ENCODE data around the gene TUSC2.

Gene TUSC2

GRCh38 chr3:50327943-50328691, at the start of gene TUSC2:
Gene TUSC2 (minus strand): TSS chr3:50328223. CDS start chr3:50328099, 124 bp downstream.
- peak; percentile 95 for DNase-seq

GRCh38 chr3:50375258-50375931, 47.4 kb upstream of the TUSC2 start:
- no peak for DNase-seq

- DNase-seq = no peak
These were observed 46.6 kb upstream of the TUSC2 start for GRCh38 chr3:50374363-50375257.

GRCh38 chr3:50373146-50374051, 45.4 kb upstream of the TUSC2 start:
- DNase-seq = no peak

- DNase-seq = no peak
These were observed 44.3 kb upstream of the TUSC2 start for GRCh38 chr3:50372349-50372748.

- DNase-seq = no peak
These were observed 43.2 kb upstream of the TUSC2 start for GRCh38 chr3:50371133-50371685.

GRCh38 chr3:50370594-50370993, 42.6 kb upstream of the TUSC2 start:
- DNase-seq = no peak

- DNase-seq = no peak
These were observed 41.1 kb upstream of the TUSC2 start for GRCh38 chr3:50369012-50369670.

GRCh38 chr3:50365842-50366220, 37.8 kb upstream of the TUSC2 start:
- DNase-seq = no peak

- no peak for DNase-seq
These were observed 37.2 kb upstream of the TUSC2 start for GRCh38 chr3:50365080-50365841.

- no peak for DNase-seq
These were observed 36.6 kb upstream of the TUSC2 start for GRCh38 chr3:50364573-50365079.

GRCh38 chr3:50359760-50360110, 31.7 kb upstream of the TUSC2 start:
- no peak for DNase-seq

- peak; percentile 85 for DNase-seq
These were observed 31.1 kb upstream of the TUSC2 start, which contains the start of gene TMEM115 for GRCh38 chr3:50358911-50359759. Gene TMEM115 (minus strand): TSS chr3:50359521. CDS start chr3:50359063, 458 bp downstream.

GRCh38 chr3:50358355-50358910, 30.4 kb upstream of the TUSC2 start:
- no peak for DNase-seq

GRCh38 chr3:50357481-50357880, 29.5 kb upstream of the TUSC2 start:
- DNase-seq = no peak

GRCh38 chr3:50356553-50356952, 28.5 kb upstream of the TUSC2 start:
- DNase-seq = no peak

GRCh38 chr3:50355829-50356552, 28.0 kb upstream of the TUSC2 start:
- DNase-seq = no peak

- DNase-seq = no peak
These were observed 26.8 kb upstream of the TUSC2 start for GRCh38 chr3:50354850-50355249.

Measured in NCI-H510A (cell line).